ENCODE results near the gene CLPSL2.

GRCh38 chr6:35801148-35801547 lies 24.8 kb downstream of the CLPSL2 start:
- TF ChIP-seq CTCF (IDR thresholded peaks at IDR 0.05 in 2 of 3, conservative IDR thresholded peaks at IDR 0.05 in 1 of 3; ENCODE audit: borderline replicate concordance in 1 of 3, insufficient read depth in 1 of 3, low read depth in 2 of 3, low read length in 2 of 3) = no peak
- TF ChIP-seq, protein P1, sequence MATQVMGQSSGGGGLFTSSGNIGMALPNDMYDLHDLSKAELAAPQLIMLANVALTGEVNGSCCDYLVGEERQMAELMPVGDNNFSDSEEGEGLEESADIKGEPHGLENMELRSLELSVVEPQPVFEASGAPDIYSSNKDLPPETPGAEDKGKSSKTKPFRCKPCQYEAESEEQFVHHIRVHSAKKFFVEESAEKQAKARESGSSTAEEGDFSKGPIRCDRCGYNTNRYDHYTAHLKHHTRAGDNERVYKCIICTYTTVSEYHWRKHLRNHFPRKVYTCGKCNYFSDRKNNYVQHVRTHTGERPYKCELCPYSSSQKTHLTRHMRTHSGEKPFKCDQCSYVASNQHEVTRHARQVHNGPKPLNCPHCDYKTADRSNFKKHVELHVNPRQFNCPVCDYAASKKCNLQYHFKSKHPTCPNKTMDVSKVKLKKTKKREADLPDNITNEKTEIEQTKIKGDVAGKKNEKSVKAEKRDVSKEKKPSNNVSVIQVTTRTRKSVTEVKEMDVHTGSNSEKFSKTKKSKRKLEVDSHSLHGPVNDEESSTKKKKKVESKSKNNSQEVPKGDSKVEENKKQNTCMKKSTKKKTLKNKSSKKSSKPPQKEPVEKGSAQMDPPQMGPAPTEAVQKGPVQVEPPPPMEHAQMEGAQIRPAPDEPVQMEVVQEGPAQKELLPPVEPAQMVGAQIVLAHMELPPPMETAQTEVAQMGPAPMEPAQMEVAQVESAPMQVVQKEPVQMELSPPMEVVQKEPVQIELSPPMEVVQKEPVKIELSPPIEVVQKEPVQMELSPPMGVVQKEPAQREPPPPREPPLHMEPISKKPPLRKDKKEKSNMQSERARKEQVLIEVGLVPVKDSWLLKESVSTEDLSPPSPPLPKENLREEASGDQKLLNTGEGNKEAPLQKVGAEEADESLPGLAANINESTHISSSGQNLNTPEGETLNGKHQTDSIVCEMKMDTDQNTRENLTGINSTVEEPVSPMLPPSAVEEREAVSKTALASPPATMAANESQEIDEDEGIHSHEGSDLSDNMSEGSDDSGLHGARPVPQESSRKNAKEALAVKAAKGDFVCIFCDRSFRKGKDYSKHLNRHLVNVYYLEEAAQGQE (IDR thresholded peaks at IDR 0.05; ENCODE audit: low read depth) = no peak
- TF ChIP-seq, protein P2, sequence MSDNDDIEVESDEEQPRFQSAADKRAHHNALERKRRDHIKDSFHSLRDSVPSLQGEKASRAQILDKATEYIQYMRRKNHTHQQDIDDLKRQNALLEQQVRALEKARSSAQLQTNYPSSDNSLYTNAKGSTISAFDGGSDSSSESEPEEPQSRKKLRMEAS (IDR thresholded peaks at IDR 0.05) = no peak
- no peak for TF ChIP-seq EZH2phosphoT487 (IDR thresholded peaks at IDR 0.05; ENCODE audit: borderline replicate concordance)
- no peak for TF ChIP-seq EZH2 (IDR thresholded peaks at IDR 0.05)
- TF ChIP-seq FOSL1 (IDR thresholded peaks at IDR 0.05; ENCODE audit: low read depth) = no peak
- no peak for TF ChIP-seq POLR2A (IDR thresholded peaks at IDR 0.05; ENCODE audit: borderline replicate concordance, extremely low read depth, insufficient read depth, insufficient read length)
- TF ChIP-seq EGR1 (IDR thresholded peaks at IDR 0.05; ENCODE audit: low read depth) = no peak
- TF ChIP-seq RAD21 (IDR thresholded peaks at IDR 0.05; ENCODE audit: low read depth) = no peak
- no peak for TF ChIP-seq SP1 (IDR thresholded peaks at IDR 0.05; ENCODE audit: low read depth)
- TF ChIP-seq ZNF274 (IDR thresholded peaks at IDR 0.05; ENCODE audit: low read depth, low read length) = no peak
